ENCODE results near the gene STK24.

DNA sequence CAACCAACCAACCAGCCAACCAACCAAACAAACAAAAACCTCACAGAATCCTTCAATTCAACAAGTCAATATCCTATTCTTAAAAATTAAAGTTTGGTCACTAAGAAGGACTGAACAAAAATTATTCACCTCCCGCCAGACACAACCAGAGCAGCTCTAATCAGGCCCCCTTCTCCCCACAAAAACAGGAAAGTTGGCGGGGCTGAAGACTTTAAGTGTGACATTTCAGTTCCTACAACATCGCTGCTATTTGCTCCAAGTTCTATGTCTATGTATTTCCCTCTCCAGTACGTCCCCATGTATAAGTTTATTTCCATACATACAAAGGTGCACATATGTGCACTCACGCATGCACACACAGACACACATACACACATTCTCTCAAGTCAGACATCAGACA, 32.8 kb upstream of the STK24 start:
- TF ChIP-seq CTCF (conservative IDR thresholded peaks at IDR 0.05; ENCODE audit: low read length) (no peak), EZH2phosphoT487 (IDR thresholded peaks at IDR 0.05; ENCODE audit: borderline replicate concordance, low read depth, low read length) (no peak)

All from OCI-LY7 (cell line).